ENCODE measurements around the gene PTPN14.

Gene PTPN14

GRCh38 chr1:214310777-214311690 is 240.4 kb downstream of the PTPN14 start:
- TF ChIP-seq, protein P1, sequence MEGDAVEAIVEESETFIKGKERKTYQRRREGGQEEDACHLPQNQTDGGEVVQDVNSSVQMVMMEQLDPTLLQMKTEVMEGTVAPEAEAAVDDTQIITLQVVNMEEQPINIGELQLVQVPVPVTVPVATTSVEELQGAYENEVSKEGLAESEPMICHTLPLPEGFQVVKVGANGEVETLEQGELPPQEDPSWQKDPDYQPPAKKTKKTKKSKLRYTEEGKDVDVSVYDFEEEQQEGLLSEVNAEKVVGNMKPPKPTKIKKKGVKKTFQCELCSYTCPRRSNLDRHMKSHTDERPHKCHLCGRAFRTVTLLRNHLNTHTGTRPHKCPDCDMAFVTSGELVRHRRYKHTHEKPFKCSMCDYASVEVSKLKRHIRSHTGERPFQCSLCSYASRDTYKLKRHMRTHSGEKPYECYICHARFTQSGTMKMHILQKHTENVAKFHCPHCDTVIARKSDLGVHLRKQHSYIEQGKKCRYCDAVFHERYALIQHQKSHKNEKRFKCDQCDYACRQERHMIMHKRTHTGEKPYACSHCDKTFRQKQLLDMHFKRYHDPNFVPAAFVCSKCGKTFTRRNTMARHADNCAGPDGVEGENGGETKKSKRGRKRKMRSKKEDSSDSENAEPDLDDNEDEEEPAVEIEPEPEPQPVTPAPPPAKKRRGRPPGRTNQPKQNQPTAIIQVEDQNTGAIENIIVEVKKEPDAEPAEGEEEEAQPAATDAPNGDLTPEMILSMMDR (IDR thresholded peaks at IDR 0.05; ENCODE audit: low read depth, low read length) = no peak
- no peak for TF ChIP-seq EZH2phosphoT487 (IDR thresholded peaks at IDR 0.05; ENCODE audit: low read depth)
- Histone ChIP-seq H3K4me3 (ENCODE audit: low read length) (peak overlapping the region; percentile 51), H3K9ac (ENCODE audit: low read length) (peak overlapping the region; percentile 7; the same call in 1 of the 2 replicates), H3K27ac (ENCODE audit: low read length) (no peak overlapping the region), H3K4me1 (ENCODE audit: low read length) (peaks cover 23% of the 10 kb centered on the region), H3K4me2 (ENCODE audit: low read length) (peak overlapping the region; percentile 72), H3K9me3 (ENCODE audit: insufficient read depth, low read length) (no peaks in the 10 kb centered on the region), H3K27me3 (ENCODE audit: low read depth, low read length) (no peaks in the 10 kb centered on the region), H4K20me1 (ENCODE audit: insufficient read depth, low read length) (no peaks in the 10 kb centered on the region), H2AFZ (ENCODE audit: low read depth, low read length) (no peak overlapping the region), H3K36me3 (replicated peaks; ENCODE audit: low read depth, low read length) (peaks cover 14% of the 10 kb centered on the region), H3K79me2 (ENCODE audit: low read length) (peaks cover 16% of the 10 kb centered on the region; the same call in 1 of the 2 replicates)

DNA sequence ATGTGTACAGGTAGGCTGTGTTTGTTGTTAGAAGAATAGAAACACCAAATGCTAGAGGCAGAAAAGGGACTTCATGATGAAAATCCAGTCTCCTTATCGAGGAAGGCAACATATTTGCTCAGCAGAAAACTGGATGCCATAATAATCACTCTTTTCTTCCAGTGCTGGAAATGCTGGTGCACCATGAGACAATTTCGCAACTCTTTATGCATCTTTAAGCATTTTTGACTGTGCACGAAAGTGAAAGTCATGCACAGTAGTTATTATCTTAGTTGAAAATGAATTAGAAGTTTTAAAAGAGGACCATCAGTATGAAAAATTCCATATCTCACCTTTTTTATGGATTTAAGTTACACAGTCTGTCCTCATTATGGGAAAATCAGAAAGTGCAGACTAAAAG is 241.4 kb downstream of the PTPN14 start:
- TF ChIP-seq, protein P1 (IDR thresholded peaks at IDR 0.05; ENCODE audit: low read depth, low read length) = no peak
- TF ChIP-seq EZH2phosphoT487 (IDR thresholded peaks at IDR 0.05; ENCODE audit: low read depth) = no peak
- Histone ChIP-seq H3K27me3 (ENCODE audit: low read depth, low read length) (no peaks in the 10 kb centered on the region), H2AFZ (ENCODE audit: low read depth, low read length) (no peak overlapping the region), H3K27ac (ENCODE audit: low read length) (no peak overlapping the region), H3K9ac (ENCODE audit: low read length) (0 out of 2 replicates have a peak overlapping the region, but pooled peaks have one; percentile 7), H3K4me2 (ENCODE audit: low read length) (peak overlapping the region; percentile 72), H3K36me3 (replicated peaks; ENCODE audit: low read depth, low read length) (peaks cover 5% of the 10 kb centered on the region), H3K79me2 (ENCODE audit: low read length) (peaks cover 16% of the 10 kb centered on the region; the same call in 1 of the 2 replicates), H3K9me3 (ENCODE audit: insufficient read depth, low read length) (no peaks in the 10 kb centered on the region), H3K4me3 (ENCODE audit: low read length) (peak overlapping the region; percentile 41), H3K4me1 (ENCODE audit: low read length) (peaks cover 19% of the 10 kb centered on the region), H4K20me1 (ENCODE audit: insufficient read depth, low read length) (no peaks in the 10 kb centered on the region)

GRCh38 chr1:214306269-214306668 is 245.1 kb downstream of the PTPN14 start:
- Histone ChIP-seq H3K4me3 (ENCODE audit: low read length) (no peak overlapping the region), H3K79me2 (ENCODE audit: low read length) (peaks cover 42% of the 10 kb centered on the region), H3K27me3 (ENCODE audit: low read depth, low read length) (no peaks in the 10 kb centered on the region), H2AFZ (ENCODE audit: low read depth, low read length) (no peak overlapping the region), H3K4me2 (ENCODE audit: low read length) (no peak overlapping the region), H3K27ac (ENCODE audit: low read length) (no peak overlapping the region), H4K20me1 (ENCODE audit: insufficient read depth, low read length) (no peaks in the 10 kb centered on the region), H3K9me3 (ENCODE audit: insufficient read depth, low read length) (no peaks in the 10 kb centered on the region), H3K9ac (ENCODE audit: low read length) (no peak overlapping the region), H3K4me1 (ENCODE audit: low read length) (peaks cover 24% of the 10 kb centered on the region), H3K36me3 (replicated peaks; ENCODE audit: low read depth, low read length) (peaks cover 3% of the 10 kb centered on the region)
- no peak for TF ChIP-seq EZH2phosphoT487 (IDR thresholded peaks at IDR 0.05; ENCODE audit: low read depth)
- TF ChIP-seq, protein P1 (IDR thresholded peaks at IDR 0.05; ENCODE audit: low read depth, low read length) = no peak

DNA sequence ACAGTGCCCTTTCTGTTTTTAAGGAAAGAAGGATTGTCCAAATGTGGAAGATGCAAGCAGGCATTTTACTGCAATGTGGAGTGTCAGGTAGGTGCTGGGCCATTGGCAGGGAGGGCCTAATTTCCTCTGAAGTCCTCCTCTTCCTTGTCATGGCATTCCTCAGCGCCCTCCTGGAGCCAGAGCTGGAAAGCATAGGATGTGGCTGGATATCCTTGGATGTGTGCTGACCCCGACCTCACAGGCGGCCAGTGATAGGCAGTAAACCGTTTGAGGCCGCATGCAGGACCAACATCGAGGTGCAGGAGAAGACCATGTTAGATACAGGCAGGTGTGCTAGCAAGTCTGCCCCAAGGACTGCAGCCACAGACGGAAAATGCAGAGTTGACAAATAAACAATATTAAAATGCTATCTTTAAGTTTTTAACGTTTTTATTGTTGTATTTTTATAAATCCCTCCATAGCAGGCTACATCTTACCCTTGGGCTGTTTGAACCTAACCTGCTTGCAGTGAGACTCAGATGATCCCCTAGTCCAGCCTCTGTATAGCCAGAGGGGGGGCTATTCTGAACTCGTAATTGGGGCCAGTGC is 246.1 kb downstream of the PTPN14 start:
- Histone ChIP-seq H2AFZ (ENCODE audit: low read depth, low read length) (no peak overlapping the region), H3K9me3 (ENCODE audit: insufficient read depth, low read length) (no peaks in the 10 kb centered on the region), H3K27me3 (ENCODE audit: low read depth, low read length) (no peaks in the 10 kb centered on the region), H3K27ac (ENCODE audit: low read length) (no peak overlapping the region), H3K4me3 (ENCODE audit: low read length) (no peak overlapping the region), H3K36me3 (replicated peaks; ENCODE audit: low read depth, low read length) (peaks cover 3% of the 10 kb centered on the region), H3K79me2 (ENCODE audit: low read length) (peaks cover 43% of the 10 kb centered on the region), H3K9ac (ENCODE audit: low read length) (no peak overlapping the region), H3K4me2 (ENCODE audit: low read length) (no peak overlapping the region), H4K20me1 (ENCODE audit: insufficient read depth, low read length) (no peaks in the 10 kb centered on the region), H3K4me1 (ENCODE audit: low read length) (peaks cover 17% of the 10 kb centered on the region)
- no peak for TF ChIP-seq EZH2phosphoT487 (IDR thresholded peaks at IDR 0.05; ENCODE audit: low read depth)
